Adrenal gland (tissue), 12 donors: Measurements from ENCODE around the gene C10orf105. TPM values are rescaled to one million over a fixed set of nuclear protein-coding genes. Genes with fewer than 3 reads are reported as not detected.

Source experiments
- DNase-seq, 7 donors: peaks; one replicate each; pipeline ENCODE4 v3.0.0-alpha.2; 2019 to 2020
- H3K27ac ChIP-seq, 5 donors: fragments of 200-600 bp; sonication (generic) in 4 of 5; 1 replicate in 3 of 5; 2 replicates in 2 of 5; pipeline versions ENCODE4 v1.5.1 to v1.8.0; 2016 to 2020; ENCODE audit warnings: mild to moderate bottlenecking in 1 of 5
- H3K27me3 ChIP-seq: fragments of 200-600 bp; 2 replicates; pipeline ENCODE4 v1.8.0; 2021
- H3K36me3 ChIP-seq, 2 donors: fragments of 200-600 bp; replicated peaks in 1 of 2; 1 replicate in 1 of 2; 2 replicates in 1 of 2; pipeline versions ENCODE4 v1.5.1 to v1.8.0; 2018 to 2022
- H3K4me1 ChIP-seq, 2 donors: fragments of 200-600 bp; replicated peaks in 1 of 2; 1 replicate in 1 of 2; 2 replicates in 1 of 2; pipeline versions ENCODE4 v1.5.1 to v1.8.0; 2018 to 2021
- H3K4me3 ChIP-seq, 4 donors: fragments of 200-600 bp; sonication (generic) in 3 of 4; one replicate each; pipeline ENCODE4 v1.5.1; 2016 to 2018
- H3K9me3 ChIP-seq, 3 donors: fragments of 200-600 bp; sonication (generic) in 1 of 3; replicated peaks in 1 of 3; 1 replicate in 2 of 3; 2 replicates in 1 of 3; pipeline versions ENCODE4 v1.5.1 to v1.8.0; 2016 to 2021
- CTCF ChIP-seq, 6 experiments: fragments of 450-650 bp in 4 of 6; fragments of 200-600 bp in 2 of 6; sonication (generic) in 1 of 6; IDR thresholded peaks; 1 replicate in 5 of 6; 2 replicates in 1 of 6; pipeline versions ENCODE4 v1.5.1 to v1.8.0; 2016 to 2021; ENCODE audit warnings: antibody characterized with exemption in 6 of 6, mild to moderate bottlenecking in 2 of 6, moderate library complexity in 1 of 6
- POLR2A ChIP-seq, 2 donors: fragments of 450-650 bp; IDR thresholded peaks; one replicate each; pipeline ENCODE4 v1.6.1; 2017; ENCODE audit warnings: antibody characterized with exemption in 2 of 2, mild to moderate bottlenecking in 2 of 2, moderate library complexity in 1 of 2
- WGBS, 4 donors: extraction: QIAGEN DNeasy Blood & Tissue Kit in 2 of 4; methylation state at CpG; one replicate each; pipeline versions ENCODE4 v1.1.5 to v1.1.7; 2013 to 2017; 5-methylcytosine and 5-hydroxymethylcytosine counted together
- intact Hi-C, 2 donors: fragments of 100-400 bp; cut with DNase I; formaldehyde crosslinking; loops; one replicate each; pipeline versions ENCODE4 v1.14.1 to v1.15.0; 2022 to 2023
- polyA plus RNA-seq, 3 donors: library from polyadenylated mRNA; stranded (reverse); fragments of 200-250 nt in 2 of 3; fragments of 350-450 nt in 1 of 3; fragmentation: Illumina TruSeq in 1 of 3; extraction: RNeasy Lipid Tissue Mini Kit (QIAGEN cat#74804) in 1 of 3; gene quantifications; one replicate each; pipeline ENCODE4 v1.2.3, GENCODE V29; 2013 to 2014
- total RNA-seq, 9 donors: library from RNA; depleted of rRNA in 4 of 9; stranded (reverse); fragments of >200 nt in 4 of 9; fragments of 120-200 nt in 1 of 9; fragmentation: NEBNext Ultra II Directional in 1 of 9; extraction: Animal tissue kit (Norgen Biotek cat#: 25700) in 1 of 9; gene quantifications; one replicate each; pipeline versions ENCODE4 v1.1.0 to v1.2.4, GENCODE V29; 2013 to 2023
- donor health status: healthy with polysubstance abuse.
- donor health status: Bipolar disorder and iron deficiency.
- donor health status: DM: yes; HTN: yes; CAD: no.
- donor health status: DM: no; HTN: no; CAD: no.
- donor health status: DM: no; HTN: no; CAD: no.
- donor health status: DM: yes; HTN: yes; CAD: no.

C10orf105 gene
- total and polyA plus RNA-seq, 12 donors = under 0.01 to 0.48 (median 0.07) TPM; not detected in 2

GRCh38 chr10:71710519-71710918, 9.1 kb downstream of the C10orf105 start:
- H3K4me3 ChIP-seq = no peak overlapping the region
- TF ChIP-seq POLR2A (IDR thresholded peaks at IDR 0.05) (no peak), CTCF (IDR thresholded peaks at IDR 0.05) (no peak)
- 92 to 100% (median 97%) methylated on average over 2 of the region's 2 CpGs for WGBS, 4 donors
- intact Hi-C loops = no loop called here
- no peaks in the 10 kb centered on the region for H3K27me3 ChIP-seq
- H3K9me3 ChIP-seq = no peaks in the 10 kb centered on the region
- no peaks in the 10 kb centered on the region for H3K36me3 ChIP-seq
- no peak overlapping the region for H3K27ac ChIP-seq
- no peak for DNase-seq
- H3K4me1 ChIP-seq = peaks cover 18 to 30% of the 10 kb centered on the region in 2 donors

GRCh38 chr10:71708897-71709882, 10.4 kb downstream of the C10orf105 start:
- H3K4me1 ChIP-seq = peaks cover 16 to 18% of the 10 kb centered on the region in 2 donors
- 71 to 75% (median 72%) methylated on average over 13 to 28 of the region's 28 CpGs for WGBS, 4 donors

GRCh38 chr10:71708301-71708703, 11.3 kb downstream of the C10orf105 start:
- H3K4me1 ChIP-seq = peaks cover 8 to 9% of the 10 kb centered on the region in 2 donors
- H3K4me3 ChIP-seq = no peak overlapping the region
- H3K27ac ChIP-seq = no peak overlapping the region
- H3K9me3 ChIP-seq = no peaks in the 10 kb centered on the region
- H3K27me3 ChIP-seq = no peaks in the 10 kb centered on the region
- no peaks in the 10 kb centered on the region for H3K36me3 ChIP-seq
- intact Hi-C loops = loop anchor here (5.0 to 10.0 kb wide), 3 partner anchors 316 to 394 kb away; partner anchors contain the start of gene SLC29A3 (in 1 of the 2)
- 14 to 17% (median 15%) methylated on average over 8 to 10 of the region's 10 CpGs; no CpG with 5 or more reads in 1 of the 4 donors for WGBS, 4 donors
- TF ChIP-seq POLR2A (IDR thresholded peaks at IDR 0.05) (no peak), CTCF (IDR thresholded peaks at IDR 0.05) (peak; percentile 71 to 85 (median 79))
- peak in 6 of 7 donors; percentile 43 to 63 (median 49) for DNase-seq

More at GRCh38 chr10:71708897-71709882, 10.4 kb downstream of the C10orf105 start:
- no peak for TF ChIP-seq POLR2A (IDR thresholded peaks at IDR 0.05)
- no peak for TF ChIP-seq CTCF (IDR thresholded peaks at IDR 0.05)
- no peak overlapping the region for H3K4me3 ChIP-seq
- H3K36me3 ChIP-seq = no peaks in the 10 kb centered on the region
- no peak overlapping the region for H3K27ac ChIP-seq
- intact Hi-C loops = loop anchor here (5.0 to 10.0 kb wide), 3 partner anchors 317 to 394 kb away; partner anchors contain the start of gene SLC29A3 (in 1 of the 2)
- DNase-seq = no peak
- no peaks in the 10 kb centered on the region for H3K9me3 ChIP-seq
- H3K27me3 ChIP-seq = no peaks in the 10 kb centered on the region

GRCh38 chr10:71707240-71707789, 12.3 kb downstream of the C10orf105 start:
- intact Hi-C loops = loop anchor here (5.0 to 10.0 kb wide), 3 partner anchors 315 to 393 kb away; partner anchors contain the start of gene SLC29A3 (in 1 of the 2)
- no peak overlapping the region for H3K4me3 ChIP-seq
- H3K27ac ChIP-seq = no peak overlapping the region
- no peaks in the 10 kb centered on the region for H3K9me3 ChIP-seq
- DNase-seq = no peak
- TF ChIP-seq POLR2A (IDR thresholded peaks at IDR 0.05) = no peak
- TF ChIP-seq CTCF (IDR thresholded peaks at IDR 0.05) = no peak
- H3K36me3 ChIP-seq = no peaks in the 10 kb centered on the region
- no peaks in the 10 kb centered on the region for H3K27me3 ChIP-seq
- WGBS, 4 donors = 89 to 96% (median 93%) methylated on average over 4 to 5 of the region's 5 CpGs
- no peaks in the 10 kb centered on the region for H3K4me1 ChIP-seq
